K562 (cell line): ENCODE data around the gene RYR1. TPM values are rescaled to one million over a fixed set of nuclear protein-coding genes. Genes with fewer than 3 reads are reported as not detected.

Experiments
- IRF1 ChIP-seq: sonication (generic); formaldehyde crosslinking; IDR thresholded peaks from 2 replicates; pipeline ENCODE4 v1.8.0; 2022; ENCODE audit warnings: missing genetic modification reagents, mild to moderate bottlenecking, borderline replicate concordance
- KLF6 ChIP-seq: fragments of 250-450 bp; sonication (Bioruptor Pico); IDR thresholded peaks from 2 replicates; pipeline ENCODE4 v1.4.0; 2020; ENCODE audit warnings: mild to moderate bottlenecking, moderate library complexity, borderline replicate concordance
- MEF2D ChIP-seq: conservative IDR thresholded peaks from 2 replicates; pipeline ENCODE4 v1.6.1; 2016; ENCODE audit warnings: low read depth, missing genetic modification characterization, missing compliant biosample characterization
- MTA3 ChIP-seq: fragments of 450-650 bp; formaldehyde crosslinking; IDR thresholded peaks from 2 replicates; pipeline ENCODE4 v1.6.1; 2017; ENCODE audit warnings: mild to moderate bottlenecking, borderline replicate concordance
- NFE2L1 ChIP-seq: fragments of 450-650 bp; IDR thresholded peaks from 2 replicates; pipeline ENCODE4 v1.6.1; 2016; ENCODE audit warnings: missing genetic modification characterization, low read depth, mild to moderate bottlenecking, missing compliant biosample characterization, moderate library complexity, borderline replicate concordance
- RBM25 ChIP-seq: fragments of 200-400 bp; formaldehyde crosslinking; IDR thresholded peaks from 2 replicates; pipeline ENCODE4 v1.6.1; 2018; ENCODE audit warnings: low read length, low read depth, moderate library complexity; ENCODE audit not compliant: severe bottlenecking
- RERE ChIP-seq: sonication (generic); formaldehyde crosslinking; IDR thresholded peaks from 2 replicates; pipeline ENCODE4 v1.8.0; 2023; ENCODE audit warnings: missing genetic modification reagents, mild to moderate bottlenecking, borderline replicate concordance
- RNF2 ChIP-seq: sonication (generic); IDR thresholded peaks from 2 replicates; pipeline ENCODE4 v1.6.1; 2016
- SREBF1 ChIP-seq: fragments of 150-350 bp; IDR thresholded peaks from 2 replicates; pipeline ENCODE4 v1.6.1; 2014; ENCODE audit warnings: antibody characterized with exemption, low read depth, low read length, borderline replicate concordance
- TRIM24 ChIP-seq, 2 experiments: fragments of 450-650 bp; IDR thresholded peaks; 2 replicates each; pipeline ENCODE4 v1.6.1; 2016
- ZEB2 ChIP-seq: fragments of 450-650 bp; IDR thresholded peaks from 2 replicates; pipeline ENCODE4 v1.6.1; 2016
- ZNF121 ChIP-seq: sonication (generic); formaldehyde crosslinking; conservative IDR thresholded peaks from 2 replicates; pipeline ENCODE4 v1.8.0; 2022; ENCODE audit warnings: missing genetic modification reagents
- ZNF217 ChIP-seq: sonication (generic); formaldehyde crosslinking; IDR thresholded peaks from 2 replicates; pipeline ENCODE4 v1.8.0; 2022; ENCODE audit warnings: mild to moderate bottlenecking, missing genetic modification reagents
- ZNF384 ChIP-seq: IDR thresholded peaks from 2 replicates; pipeline ENCODE4 v1.6.1; 2012; ENCODE audit warnings: low read depth, low read length, improper control_type of control experiment
- ZNF717 ChIP-seq: fragments of 250-450 bp; sonication (Bioruptor Pico); IDR thresholded peaks from 2 replicates; pipeline ENCODE4 v1.5.0; 2021
- polyA plus RNA-seq, 8 experiments: library from polyadenylated mRNA; depleted of rRNA in 4 of 8; stranded (reverse) in 5 of 8; unstranded in 3 of 8; fragments of >200 nt; fragmentation: Nextera tagmentation in 2 of 8; fragmentation: Illumina TruSeq in 1 of 8; extraction: Ambion mirVana in 2 of 8; extraction: Trizol in 1 of 8; gene quantifications; 2 replicates each; pipeline versions ENCODE4 v1.2.1 to v1.2.3, GENCODE V29; 2011 to 2014; ENCODE audit warnings: inconsistent platforms in 1 of 8, missing spikeins in 1 of 8
- total RNA-seq, 7 experiments: library from RNA; depleted of rRNA in 6 of 7; stranded (reverse); fragments of >200 nt in 6 of 7; fragmentation: Illumina TruSeq in 2 of 7; extraction: Trizol in 2 of 7; gene quantifications; 2 replicates each; pipeline versions ENCODE4 v1.2.1 to v1.2.3, GENCODE V29; 2011 to 2021; ENCODE audit warnings: low replicate concordance in 1 of 7
- TF ChIP-seq, protein P1 (sequence below): fragments of 450-650 bp; IDR thresholded peaks from 2 replicates; pipeline ENCODE4 v1.6.1; 2018; ENCODE audit warnings: mild to moderate bottlenecking, low read depth; ENCODE audit not compliant: partially characterized antibody
- TF ChIP-seq, protein P2 (sequence below): fragments of 450-650 bp; IDR thresholded peaks from 2 replicates; pipeline ENCODE4 v1.6.1; 2018; ENCODE audit not compliant: partially characterized antibody

The RYR1 gene
- total and polyA plus RNA-seq, 9 of the 15 experiments (the other 6 are each of a cell fraction or from before 2014, with no cell fraction given), result 0.11 to 7.4 (median 3.7) TPM

DNA sequence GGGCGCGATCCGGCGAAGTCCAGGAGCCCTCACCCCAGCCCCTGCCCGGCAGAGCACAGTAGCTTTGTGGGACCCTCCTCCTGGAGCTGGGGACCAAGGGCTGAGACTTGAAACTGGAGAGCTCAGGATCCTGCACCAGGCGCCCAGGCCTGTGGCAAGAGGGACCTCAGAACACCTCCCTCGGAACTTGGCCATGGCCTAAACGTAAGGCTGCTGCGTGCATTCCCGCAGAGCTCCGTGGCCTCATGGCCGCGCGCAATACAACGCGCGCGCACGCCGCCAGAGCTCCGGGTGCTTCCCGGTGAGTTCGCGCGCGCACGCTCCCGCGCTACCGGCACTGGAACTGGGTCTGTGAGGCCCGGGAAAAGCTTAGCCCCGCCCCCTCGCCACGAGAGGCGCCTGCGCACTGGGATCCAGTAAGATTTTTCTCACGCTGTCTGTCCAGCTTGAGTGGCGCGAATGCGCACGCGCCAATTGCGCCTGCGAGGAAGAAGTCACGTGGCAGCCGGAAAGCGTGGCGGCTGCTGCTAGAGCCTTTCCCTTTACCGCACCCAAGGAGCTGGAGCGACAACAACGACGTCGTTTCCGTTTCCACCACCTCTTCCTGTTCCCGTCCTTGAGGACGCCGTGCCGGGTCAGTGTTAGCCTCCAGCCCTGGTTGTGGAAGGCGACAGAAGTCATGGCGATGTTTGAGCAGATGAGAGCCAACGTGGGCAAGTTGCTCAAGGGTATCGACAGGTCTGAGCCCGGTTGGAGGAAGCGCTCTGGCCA lies 185.3 kb downstream of the RYR1 start, which contains the start of gene EIF3K (continued):
- TF ChIP-seq, protein P1, sequence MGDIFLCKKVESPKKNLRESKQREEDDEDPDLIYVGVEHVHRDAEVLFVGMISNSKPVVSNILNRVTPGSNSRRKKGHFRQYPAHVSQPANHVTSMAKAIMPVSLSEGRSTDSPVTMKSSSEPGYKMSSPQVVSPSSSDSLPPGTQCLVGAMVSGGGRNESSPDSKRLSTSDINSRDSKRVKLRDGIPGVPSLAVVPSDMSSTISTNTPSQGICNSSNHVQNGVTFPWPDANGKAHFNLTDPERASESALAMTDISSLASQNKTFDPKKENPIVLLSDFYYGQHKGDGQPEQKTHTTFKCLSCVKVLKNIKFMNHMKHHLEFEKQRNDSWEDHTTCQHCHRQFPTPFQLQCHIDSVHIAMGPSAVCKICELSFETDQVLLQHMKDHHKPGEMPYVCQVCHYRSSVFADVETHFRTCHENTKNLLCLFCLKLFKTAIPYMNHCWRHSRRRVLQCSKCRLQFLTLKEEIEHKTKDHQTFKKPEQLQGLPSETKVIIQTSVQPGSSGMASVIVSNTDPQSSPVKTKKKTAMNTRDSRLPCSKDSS, result no peak
- no peak for TF ChIP-seq TRIM24 (IDR thresholded peaks at IDR 0.05)
- no peak; the same call in 1 of the 2 replicates for TF ChIP-seq MTA3
- TF ChIP-seq NFE2L1 (tag), result no peak
- TF ChIP-seq SREBF1, result peak; percentile 1; the same call in 1 of the 2 replicates
- TF ChIP-seq, protein P2, sequence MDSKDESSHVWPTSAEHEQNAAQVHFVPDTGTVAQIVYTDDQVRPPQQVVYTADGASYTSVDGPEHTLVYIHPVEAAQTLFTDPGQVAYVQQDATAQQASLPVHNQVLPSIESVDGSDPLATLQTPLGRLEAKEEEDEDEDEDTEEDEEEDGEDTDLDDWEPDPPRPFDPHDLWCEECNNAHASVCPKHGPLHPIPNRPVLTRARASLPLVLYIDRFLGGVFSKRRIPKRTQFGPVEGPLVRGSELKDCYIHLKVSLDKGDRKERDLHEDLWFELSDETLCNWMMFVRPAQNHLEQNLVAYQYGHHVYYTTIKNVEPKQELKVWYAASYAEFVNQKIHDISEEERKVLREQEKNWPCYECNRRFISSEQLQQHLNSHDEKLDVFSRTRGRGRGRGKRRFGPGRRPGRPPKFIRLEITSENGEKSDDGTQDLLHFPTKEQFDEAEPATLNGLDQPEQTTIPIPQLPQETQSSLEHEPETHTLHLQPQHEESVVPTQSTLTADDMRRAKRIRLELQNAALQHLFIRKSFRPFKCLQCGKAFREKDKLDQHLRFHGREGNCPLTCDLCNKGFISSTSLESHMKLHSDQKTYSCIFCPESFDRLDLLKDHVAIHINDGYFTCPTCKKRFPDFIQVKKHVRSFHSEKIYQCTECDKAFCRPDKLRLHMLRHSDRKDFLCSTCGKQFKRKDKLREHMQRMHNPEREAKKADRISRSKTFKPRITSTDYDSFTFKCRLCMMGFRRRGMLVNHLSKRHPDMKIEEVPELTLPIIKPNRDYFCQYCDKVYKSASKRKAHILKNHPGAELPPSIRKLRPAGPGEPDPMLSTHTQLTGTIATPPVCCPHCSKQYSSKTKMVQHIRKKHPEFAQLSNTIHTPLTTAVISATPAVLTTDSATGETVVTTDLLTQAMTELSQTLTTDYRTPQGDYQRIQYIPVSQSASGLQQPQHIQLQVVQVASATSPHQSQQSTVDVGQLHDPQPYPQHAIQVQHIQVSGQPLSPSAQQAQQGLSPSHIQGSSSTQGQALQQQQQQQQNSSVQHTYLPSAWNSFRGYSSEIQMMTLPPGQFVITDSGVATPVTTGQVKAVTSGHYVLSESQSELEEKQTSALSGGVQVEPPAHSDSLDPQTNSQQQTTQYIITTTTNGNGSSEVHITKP, result no peak
- no peak for TF ChIP-seq MEF2D (tag)
- no peak for TF ChIP-seq IRF1 (CRISPR knock-in tag)
- TF ChIP-seq ZNF384, result no peak
- TF ChIP-seq ZNF121 (CRISPR knock-in tag), result no peak
- no peak for TF ChIP-seq RERE (CRISPR knock-in tag)
- no peak for TF ChIP-seq ZEB2
- TF ChIP-seq ZNF217, result no peak
- TF ChIP-seq KLF6, result no peak
- no peak for TF ChIP-seq RNF2
- TF ChIP-seq ZNF717 (CRISPR knock-in tag), result no peak
- no peak for TF ChIP-seq RBM25
